Activated CD8-positive, alpha-beta T cell treated with anti-CD3 and anti-CD28 coated beads, Interleukin-2, amount 10 ng/mL, durations not matched to agents 7 days and 5 days (primary cell): ENCODE results near the gene DLX1. TPM values are rescaled to one million over a fixed set of nuclear protein-coding genes. Genes with fewer than 3 reads are reported as not detected.

Experiments used
- ATAC-seq: fragments of 150-1000 bp; cut with Tn5 transposase; one replicate; pipeline ENCODE4 v1.10.0; 2021; ENCODE audit warnings: moderate library complexity
- CTCF ChIA-PET: fragments of 350-600 bp; sonication (Branson Sonifier 250); formaldehyde crosslinking; loops from one replicate; lab custom pipeline; 2021; ENCODE audit warnings: antibody characterized with exemption; lab: Charles Lee
- POLR2A ChIA-PET: fragments of 350-600 bp; sonication (Branson Sonifier 250); formaldehyde crosslinking; loops from one replicate; lab custom pipeline; 2021; ENCODE audit warnings: antibody characterized with exemption; lab: Charles Lee
- DNase-seq: peaks from one replicate; pipeline ENCODE4 v3.0.0-alpha.2; 2020
- H3K27ac Mint-ChIP-seq: one replicate; pipeline ENCODE4 v1.8.0; 2021; ENCODE audit warnings: mild to moderate bottlenecking, mixed read lengths
- H3K27me3 Mint-ChIP-seq: one replicate; pipeline ENCODE4 v1.8.0; 2021; ENCODE audit warnings: low read depth, mixed read lengths
- H3K36me3 Mint-ChIP-seq: one replicate; pipeline ENCODE4 v1.8.0; 2021; ENCODE audit warnings: low read depth, mixed read lengths
- H3K4me1 Mint-ChIP-seq: one replicate; pipeline ENCODE4 v1.8.0; 2021; ENCODE audit warnings: low read depth, mixed read lengths
- H3K4me3 Mint-ChIP-seq: one replicate; pipeline ENCODE4 v1.8.0; 2021; ENCODE audit warnings: mild to moderate bottlenecking, mixed read lengths
- H3K9me3 Mint-ChIP-seq: one replicate; pipeline ENCODE4 v1.8.0; 2022; ENCODE audit warnings: mixed read lengths; ENCODE audit not compliant: insufficient read depth
- total RNA-seq, 2 experiments: library from RNA; stranded (reverse); gene quantifications; one replicate each; pipeline ENCODE4 v1.2.3, GENCODE V29; 2021

Gene DLX1
- total RNA-seq, 2 experiments from 2014 or later = not detected

DNA sequence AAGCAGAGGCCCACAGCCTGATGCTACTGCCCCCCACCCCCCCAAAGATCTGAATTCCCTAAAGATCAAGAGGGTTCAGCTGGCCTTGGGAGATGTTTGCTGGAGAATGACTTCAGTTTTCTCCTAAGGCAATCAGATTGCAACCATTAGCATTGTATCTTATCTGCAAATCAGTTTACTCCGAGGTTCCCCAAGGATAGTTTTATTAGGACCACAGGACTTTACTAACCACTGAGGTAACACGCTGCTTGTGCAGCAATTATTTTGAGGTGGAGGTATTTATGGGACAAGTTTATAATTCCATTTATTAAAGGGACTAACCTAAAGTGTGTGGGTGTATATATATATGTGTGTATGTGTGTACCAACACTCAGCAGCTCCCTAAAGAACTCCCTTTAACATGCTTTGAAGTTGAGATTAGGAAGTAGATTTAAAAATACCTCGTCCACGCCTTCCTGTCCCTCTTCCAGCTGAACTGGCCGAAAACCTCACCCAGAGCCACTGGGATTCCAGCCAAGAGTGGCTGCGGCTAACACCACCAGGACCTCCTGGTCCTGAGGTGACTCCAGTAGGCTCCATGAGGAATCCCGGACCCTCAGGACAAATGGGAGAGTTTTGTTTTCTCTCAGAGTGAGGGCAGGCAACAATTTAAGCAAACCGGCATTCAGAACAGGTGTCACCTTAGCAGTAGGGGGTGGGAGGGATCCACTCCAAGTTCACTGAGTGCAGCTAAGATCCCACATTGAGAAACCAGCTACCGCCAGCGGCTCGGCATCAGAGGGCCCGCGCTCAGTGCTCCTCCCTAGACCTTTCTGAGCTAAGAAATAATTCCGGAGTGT lies 3.0 kb upstream of the DLX1 start:
- Mint-ChIP-seq H3K27ac (no peak overlapping the region), H3K4me3 (peak overlapping the region; percentile 12), H3K27me3 (peaks cover 88% of the 10 kb centered on the region), H3K36me3 (peaks cover 8% of the 10 kb centered on the region), H3K9me3 (no peaks in the 10 kb centered on the region), H3K4me1 (peaks cover 54% of the 10 kb centered on the region)
- no peak for DNase-seq
- no peak for ATAC-seq
- CTCF ChIA-PET = interaction anchor here (0.9 to 3.7 kb wide), 8 partner anchors 9 to 484 kb away, joined by 3 to 37 read pairs (median 5); partner anchors contain the start of gene DLX2
- POLR2A ChIA-PET = no interaction called here

DNA sequence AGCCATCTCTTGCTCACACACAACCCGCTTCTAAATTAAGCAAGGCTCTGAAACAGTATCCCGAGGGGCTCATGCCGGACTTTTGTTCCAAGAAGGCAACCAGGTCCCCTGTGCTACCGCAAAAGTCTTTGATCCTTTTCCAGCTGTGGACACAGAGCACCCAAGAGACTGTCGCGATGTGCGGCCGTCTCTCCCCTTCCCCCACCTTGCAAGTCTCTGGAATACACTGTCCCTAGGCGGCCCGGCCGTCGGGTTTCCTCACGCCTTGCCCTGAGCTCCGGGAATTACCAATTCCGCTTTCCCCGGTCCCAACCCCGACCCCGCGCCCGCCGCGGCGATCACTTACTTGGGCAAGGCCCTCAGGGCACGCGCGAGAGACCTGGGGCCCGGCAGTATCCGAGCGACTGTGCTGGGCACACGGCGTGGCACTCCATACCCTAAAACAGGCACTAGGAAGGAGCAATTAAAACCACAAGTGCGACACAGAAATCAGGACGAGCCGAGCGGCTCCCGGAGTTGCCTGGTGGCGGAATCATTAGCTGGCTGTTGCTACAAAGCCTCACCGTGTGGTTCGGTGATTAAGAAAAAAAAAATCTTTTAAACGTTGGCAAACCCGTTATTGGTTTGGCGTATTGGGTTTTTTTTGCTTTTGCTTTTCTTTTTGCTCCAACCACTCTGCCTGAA lies 2.2 kb upstream of the DLX1 start:
- ATAC-seq (no peak), DNase-seq (no peak)
- Mint-ChIP-seq H3K27me3 (peaks cover 92% of the 10 kb centered on the region), H3K9me3 (no peaks in the 10 kb centered on the region), H3K4me1 (peaks cover 61% of the 10 kb centered on the region), H3K27ac (peak overlapping the region; percentile 60), H3K4me3 (peak overlapping the region; percentile 67), H3K36me3 (peaks cover 14% of the 10 kb centered on the region)
- ChIA-PET POLR2A (no interaction called here), CTCF (interaction anchor here (0.9 to 3.7 kb wide), 7 partner anchors 8 to 380 kb away, joined by 3 to 37 read pairs (median 6); partner anchors contain the start of gene DLX2)

DNA sequence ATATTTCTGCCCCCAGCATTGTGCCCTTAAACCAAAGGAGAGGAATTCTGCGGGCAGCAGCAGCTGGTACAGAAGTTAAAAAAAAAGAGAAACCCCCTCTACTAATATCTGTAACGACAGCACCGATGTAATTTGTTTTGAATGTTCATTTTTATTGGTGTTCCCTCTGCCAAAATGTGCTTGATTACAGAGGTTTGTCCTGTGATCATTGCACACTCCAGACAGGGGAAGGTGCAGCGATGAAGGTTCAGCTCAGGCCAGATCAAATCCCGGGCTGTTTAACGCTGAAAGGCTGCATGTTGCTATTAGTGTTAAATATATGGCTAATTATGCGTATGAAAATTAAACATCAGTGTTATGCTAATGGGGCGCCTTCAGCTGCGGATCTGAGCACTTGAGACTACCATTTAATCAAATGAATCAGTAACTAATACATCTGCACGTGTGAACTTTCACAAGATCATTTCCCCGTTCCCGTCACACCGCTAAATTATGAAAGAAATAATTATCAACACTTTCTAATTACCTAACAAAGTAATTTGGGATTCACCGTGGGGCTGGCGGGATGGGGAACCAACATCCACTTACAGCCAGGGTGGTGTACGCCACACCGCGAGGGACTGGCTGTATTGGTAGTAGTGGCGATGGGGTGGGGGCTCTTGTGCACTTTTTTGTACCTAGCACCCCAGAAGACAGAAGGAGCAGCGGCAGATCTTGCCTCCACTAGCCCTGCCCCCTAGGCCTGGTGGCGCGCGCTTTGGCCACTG lies 1.5 kb upstream of the DLX1 start:
- CTCF ChIA-PET = interaction anchor here (1.5 to 3.7 kb wide), 4 partner anchors 15 to 380 kb away, joined by 6 to 37 read pairs (median 8); partner anchors contain the start of gene DLX2
- Mint-ChIP-seq H3K36me3 (peaks cover 19% of the 10 kb centered on the region), H3K9me3 (no peaks in the 10 kb centered on the region), H3K4me1 (peaks cover 68% of the 10 kb centered on the region), H3K4me3 (peak overlapping the region; percentile 67), H3K27me3 (peaks cover 94% of the 10 kb centered on the region), H3K27ac (peak overlapping the region; percentile 60)
- ATAC-seq (no peak), DNase-seq (no peak)
- POLR2A ChIA-PET = no interaction called here

DNA sequence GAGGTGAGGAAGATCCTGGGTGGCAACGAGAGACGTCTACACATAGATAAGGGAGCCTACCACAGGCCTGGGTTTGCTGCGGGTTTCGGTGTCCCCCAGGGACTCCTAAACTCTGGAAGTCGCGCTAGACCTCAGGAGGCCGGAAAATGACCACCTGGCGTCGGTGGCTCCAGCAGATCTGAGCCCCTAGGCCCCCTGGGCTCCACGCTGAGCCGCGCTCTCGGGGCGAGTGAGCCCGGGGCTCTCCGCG lies 987 bp upstream of the DLX1 start:
- H3K27ac Mint-ChIP-seq = no peak overlapping the region
- peaks cover 19% of the 10 kb centered on the region for H3K36me3 Mint-ChIP-seq
- H3K9me3 Mint-ChIP-seq = no peaks in the 10 kb centered on the region
- peaks cover 94% of the 10 kb centered on the region for H3K27me3 Mint-ChIP-seq
- ATAC-seq (no peak), DNase-seq (no peak)
- ChIA-PET POLR2A (no interaction called here), CTCF (interaction anchor here (2.2 to 4.2 kb wide), 2 partner anchors 15 to 21 kb away, joined by 8 to 51 read pairs; partner anchors contain the start of gene DLX2)
- peak overlapping the region; percentile 67 for H3K4me3 Mint-ChIP-seq
- H3K4me1 Mint-ChIP-seq = peaks cover 68% of the 10 kb centered on the region

DNA sequence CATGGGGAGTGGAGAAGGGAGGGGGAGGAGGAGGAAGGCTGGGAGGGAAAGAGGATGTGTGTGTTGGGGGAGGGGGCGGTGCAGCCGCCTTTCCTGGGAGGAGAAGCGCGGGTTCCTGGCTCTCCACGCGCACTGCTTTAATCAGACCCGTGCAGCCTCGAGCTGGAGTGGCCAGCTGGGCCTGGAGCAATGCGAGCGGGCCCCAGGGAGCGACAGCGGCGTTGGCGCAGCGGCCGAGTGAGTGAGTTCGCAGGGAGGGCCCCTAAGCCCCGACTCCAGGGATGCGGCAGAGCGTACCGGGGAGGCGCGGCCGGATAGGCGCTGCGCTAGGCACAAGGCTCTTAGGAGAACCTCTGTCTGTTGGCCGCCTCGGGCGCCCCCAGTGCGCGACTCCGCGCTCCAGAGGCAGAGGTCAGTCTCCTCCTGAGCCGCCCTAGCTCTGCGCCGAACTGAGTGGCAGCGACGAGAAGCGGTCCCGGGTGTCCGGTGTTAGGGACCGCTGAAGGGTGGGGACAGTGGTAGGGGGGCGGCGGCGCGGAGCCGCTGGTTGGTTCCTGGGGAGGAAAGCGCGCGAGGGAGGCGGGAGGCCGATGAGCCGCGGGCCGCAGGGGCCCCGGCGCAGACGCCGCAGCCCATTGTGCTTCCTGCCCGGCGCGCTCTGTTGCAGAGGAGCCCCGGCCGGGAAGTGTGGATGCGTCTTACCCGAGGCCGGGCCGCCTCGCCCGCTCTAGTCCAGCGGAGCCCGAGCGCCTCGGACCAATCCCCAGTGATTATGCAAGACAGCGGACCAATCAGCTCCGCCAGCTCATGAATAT lies 455 bp upstream of the DLX1 start:
- CTCF ChIA-PET = interaction anchor here (0.6 to 4.2 kb wide), 4 partner anchors 14 to 378 kb away, joined by 3 to 51 read pairs (median 6); partner anchors contain the start of gene DLX2
- H3K27me3 Mint-ChIP-seq = peaks cover 94% of the 10 kb centered on the region
- H3K9me3 Mint-ChIP-seq = no peaks in the 10 kb centered on the region
- DNase-seq (peak; percentile 72), ATAC-seq (peak; percentile 80)
- H3K4me1 Mint-ChIP-seq = peaks cover 68% of the 10 kb centered on the region
- POLR2A ChIA-PET = no interaction called here
- H3K4me3 Mint-ChIP-seq = peak overlapping the region; percentile 67
- peaks cover 19% of the 10 kb centered on the region for H3K36me3 Mint-ChIP-seq
- no peak overlapping the region for H3K27ac Mint-ChIP-seq

DNA sequence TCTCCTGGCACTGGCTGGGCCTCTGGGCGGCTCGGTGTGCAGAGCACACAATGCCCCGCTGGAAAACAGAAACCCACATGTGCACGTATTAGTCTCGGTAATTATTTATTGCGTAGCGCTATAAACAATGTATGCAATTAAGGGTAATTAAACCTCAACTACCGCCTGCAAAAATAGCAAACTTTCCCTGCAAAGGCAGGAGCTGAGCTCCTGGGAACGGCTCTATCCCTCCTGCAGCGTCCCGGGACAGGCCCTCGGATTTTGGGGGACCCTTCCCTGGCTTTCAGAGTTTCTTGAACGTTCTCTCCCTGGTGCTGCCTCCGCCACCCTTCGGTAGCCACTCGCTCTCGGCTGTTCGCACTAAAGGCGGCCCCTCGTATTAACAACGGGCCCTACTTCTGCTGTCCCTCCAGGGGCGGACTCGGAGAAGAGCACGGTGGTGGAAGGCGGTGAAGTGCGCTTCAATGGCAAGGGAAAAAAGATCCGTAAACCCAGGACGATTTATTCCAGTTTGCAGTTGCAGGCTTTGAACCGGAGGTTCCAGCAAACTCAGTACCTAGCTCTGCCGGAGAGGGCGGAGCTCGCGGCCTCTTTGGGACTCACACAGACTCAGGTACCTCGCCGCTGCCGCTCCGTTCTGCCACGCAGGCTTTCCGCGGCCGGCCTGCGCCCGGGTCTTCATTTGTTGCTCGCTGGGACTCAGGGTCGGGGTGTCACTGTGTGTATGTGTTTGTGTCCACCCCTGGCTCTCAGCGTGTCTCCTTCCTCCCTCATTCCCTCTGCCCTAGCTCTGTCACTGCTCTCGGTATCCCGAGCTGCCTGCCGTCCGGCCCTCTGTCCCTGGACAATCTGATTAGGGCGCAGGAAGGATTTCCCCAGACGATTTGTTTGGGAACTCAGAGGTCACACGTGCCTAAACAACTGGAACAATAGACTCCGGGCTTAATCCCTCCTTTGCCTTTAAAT lies 1.2 kb downstream of the DLX1 start:
- Mint-ChIP-seq H3K4me1 (peaks cover 67% of the 10 kb centered on the region), H3K4me3 (peak overlapping the region; percentile 50), H3K27ac (peak overlapping the region; percentile 52), H3K27me3 (peaks cover 91% of the 10 kb centered on the region), H3K9me3 (no peaks in the 10 kb centered on the region), H3K36me3 (peaks cover 16% of the 10 kb centered on the region)
- ChIA-PET CTCF (interaction anchor here (1.0 to 4.2 kb wide), 6 partner anchors 9 to 164 kb away, joined by 3 to 51 read pairs (median 4); partner anchors contain the start of genes DLX2 and HAT1), POLR2A (no interaction called here)
- DNase-seq = peak; percentile 74
- peak; percentile 54 for ATAC-seq

DNA sequence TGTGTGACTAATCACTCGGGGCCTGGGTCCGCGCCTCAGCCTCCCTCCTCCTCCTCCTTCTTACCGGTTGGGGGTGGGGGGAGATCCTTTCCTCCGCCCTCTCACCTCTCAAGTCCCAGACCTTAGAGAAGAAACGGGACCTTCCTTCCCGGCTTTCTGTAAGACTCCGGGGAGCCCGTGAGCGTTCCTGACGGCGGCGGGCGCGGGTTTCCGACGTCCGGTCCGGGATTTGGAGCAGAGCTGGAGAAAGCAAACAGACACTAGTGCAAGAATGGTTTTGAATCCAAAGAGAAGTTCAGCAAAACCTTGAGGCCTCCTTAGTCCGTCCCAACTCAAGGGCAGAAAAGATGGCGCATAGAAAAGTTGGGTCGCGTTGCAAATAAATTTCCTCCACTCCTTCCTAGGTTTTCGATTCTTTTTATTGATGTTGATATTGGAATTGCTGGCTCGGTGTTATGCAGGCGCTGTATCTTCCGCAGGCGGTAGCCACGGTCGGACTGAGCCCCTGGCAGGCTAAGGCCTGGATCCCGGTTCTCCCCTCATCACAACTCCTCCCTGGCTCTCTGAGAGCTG lies 2.0 kb downstream of the DLX1 start:
- H3K27me3 Mint-ChIP-seq = peaks cover 91% of the 10 kb centered on the region
- DNase-seq (no peak), ATAC-seq (no peak)
- H3K27ac Mint-ChIP-seq = peak overlapping the region; percentile 69
- peaks cover 14% of the 10 kb centered on the region for H3K36me3 Mint-ChIP-seq
- CTCF ChIA-PET = interaction anchor here (1.0 to 4.2 kb wide), 5 partner anchors 8 to 165 kb away, joined by 3 to 51 read pairs (median 5); partner anchors contain the start of genes DLX2 and HAT1
- H3K4me1 Mint-ChIP-seq = peaks cover 65% of the 10 kb centered on the region
- H3K4me3 Mint-ChIP-seq = peak overlapping the region; percentile 50
- H3K9me3 Mint-ChIP-seq = no peaks in the 10 kb centered on the region
- POLR2A ChIA-PET = interaction anchor here (1.0 kb wide), 1 partner anchor 9 kb away, joined by 3 read pairs; no protein-coding TSS in a partner anchor

DNA sequence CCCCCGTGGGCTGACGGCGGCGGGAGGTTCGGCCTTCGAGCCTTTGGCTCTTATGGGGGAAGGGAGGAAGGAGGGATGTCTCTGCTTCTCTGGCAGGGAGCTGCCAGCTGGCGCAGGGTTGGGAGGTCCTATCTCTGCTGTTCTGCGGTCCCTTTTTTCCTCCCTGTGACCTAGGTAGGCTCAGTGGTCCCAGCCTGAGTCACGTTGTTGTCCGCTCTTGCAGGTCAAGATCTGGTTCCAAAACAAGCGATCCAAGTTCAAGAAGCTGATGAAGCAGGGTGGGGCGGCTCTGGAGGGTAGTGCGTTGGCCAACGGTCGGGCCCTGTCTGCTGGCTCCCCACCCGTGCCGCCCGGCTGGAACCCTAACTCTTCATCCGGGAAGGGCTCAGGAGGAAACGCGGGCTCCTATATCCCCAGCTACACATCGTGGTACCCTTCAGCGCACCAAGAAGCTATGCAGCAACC lies 2.5 kb downstream of the DLX1 start:
- DNase-seq = no peak
- Mint-ChIP-seq H3K4me1 (peaks cover 60% of the 10 kb centered on the region), H3K4me3 (peak overlapping the region; percentile 50), H3K27me3 (peaks cover 91% of the 10 kb centered on the region), H3K36me3 (peaks cover 14% of the 10 kb centered on the region), H3K27ac (peak overlapping the region; percentile 69), H3K9me3 (no peaks in the 10 kb centered on the region)
- ChIA-PET CTCF (interaction anchor here (1.6 to 4.2 kb wide), 2 partner anchors 17 to 166 kb away, joined by 3 to 51 read pairs; partner anchors contain the start of genes DLX2 and HAT1), POLR2A (interaction anchor here (1.0 kb wide), 1 partner anchor 9 kb away, joined by 3 read pairs; no protein-coding TSS in a partner anchor)
- ATAC-seq = no peak

DNA sequence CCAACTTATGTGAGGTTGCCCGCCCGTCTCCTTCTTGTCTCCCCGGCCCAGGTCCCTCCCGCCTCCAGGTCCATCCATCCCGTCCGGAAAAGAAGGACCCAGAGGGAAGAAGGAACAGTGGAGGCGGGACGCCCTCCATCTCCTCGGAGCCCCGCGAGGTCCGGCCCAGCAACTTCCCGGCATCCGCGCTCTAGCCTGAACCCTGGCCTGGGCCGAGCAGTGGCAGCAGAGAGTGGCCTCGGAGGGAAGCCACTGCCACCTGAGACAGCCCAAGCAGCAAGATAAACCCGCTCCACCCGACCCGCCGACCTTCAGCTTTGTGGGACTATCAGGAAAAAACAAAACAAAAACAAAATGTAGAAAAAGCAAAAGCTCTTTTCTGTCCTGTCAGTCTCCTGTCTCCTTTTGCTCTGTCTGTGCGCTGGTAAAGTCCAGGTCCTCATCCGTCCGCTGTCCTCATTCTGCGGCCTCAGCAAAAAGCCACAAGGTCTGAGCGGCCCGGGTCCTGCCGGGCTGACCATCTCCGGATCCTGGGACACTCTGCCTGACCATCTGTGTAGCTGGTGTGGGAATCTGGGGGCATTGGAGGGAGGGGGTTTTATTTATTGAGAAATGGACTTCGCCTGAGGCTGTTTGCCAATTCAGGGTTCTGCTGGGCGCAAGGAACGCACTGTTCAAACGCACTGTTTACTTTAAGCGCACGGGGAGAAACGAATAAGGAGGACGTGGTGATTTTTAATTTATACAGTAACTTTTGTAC lies 3.1 kb downstream of the DLX1 start:
- Mint-ChIP-seq H3K4me1 (peaks cover 59% of the 10 kb centered on the region), H3K36me3 (peaks cover 14% of the 10 kb centered on the region), H3K9me3 (no peaks in the 10 kb centered on the region), H3K27me3 (peaks cover 91% of the 10 kb centered on the region), H3K4me3 (peak overlapping the region; percentile 50), H3K27ac (peak overlapping the region; percentile 69)
- ChIA-PET POLR2A (interaction anchor here (0.9 to 1.0 kb wide), 2 partner anchors 8 to 13 kb away, joined by 3 read pairs; no protein-coding TSS in a partner anchor), CTCF (interaction anchor here (1.6 to 4.2 kb wide), 2 partner anchors 16 to 166 kb away, joined by 3 to 51 read pairs; partner anchors contain the start of genes DLX2 and HAT1)
- no peak for DNase-seq
- ATAC-seq = no peak
